Gastrocnemius medialis (tissue), 4 donors: ENCODE measurements around the gene GADD45B. TPM values are rescaled to one million over a fixed set of nuclear protein-coding genes. Genes with fewer than 3 reads are reported as not detected.

Source experiments
- ATAC-seq, 2 donors: fragments of 150-250 bp; one replicate each; pipeline ENCODE4 v1.9.1; 2016
- DNase-seq, 2 donors: peaks; one replicate each; pipeline ENCODE4 v3.0.0-alpha.2; 2019
- H3K27ac ChIP-seq, 4 donors: fragments of 200-600 bp; sonication (generic); 1 replicate in 1 of 4; 2 replicates in 3 of 4; pipeline ENCODE4 v1.5.1; 2016 to 2018; ENCODE audit warnings: mild to moderate bottlenecking in 2 of 4, moderate library complexity in 1 of 4
- H3K27me3 ChIP-seq, 3 donors: fragments of 200-600 bp; sonication (generic) in 2 of 3; 1 replicate in 1 of 3; 2 replicates in 2 of 3; pipeline versions ENCODE4 v1.5.1 to v1.6.0; 2016 to 2019; ENCODE audit warnings: mild to moderate bottlenecking in 1 of 3, moderate library complexity in 1 of 3
- H3K36me3 ChIP-seq, 2 donors: fragments of 200-600 bp; sonication (generic) in 1 of 2; one replicate each; pipeline ENCODE4 v1.5.1; 2017 to 2018
- H3K4me1 ChIP-seq, 2 donors: fragments of 200-600 bp; sonication (generic) in 1 of 2; one replicate each; pipeline ENCODE4 v1.5.1; 2016 to 2017; ENCODE audit warnings: mild to moderate bottlenecking in 2 of 2
- H3K4me3 ChIP-seq, 4 donors: fragments of 200-600 bp; sonication (generic) in 3 of 4; 1 replicate in 1 of 4; 2 replicates in 3 of 4; pipeline ENCODE4 v1.5.1; 2016 to 2019; ENCODE audit warnings: mild to moderate bottlenecking in 2 of 4
- H3K9me3 ChIP-seq, 3 donors: fragments of 200-600 bp; sonication (generic) in 2 of 3; 1 replicate in 1 of 3; 2 replicates in 2 of 3; pipeline ENCODE4 v1.5.1; 2016 to 2019
- CTCF ChIP-seq, 5 experiments: fragments of 450-650 bp in 3 of 5; fragments of 200-600 bp in 2 of 5; sonication (generic) in 2 of 5; IDR thresholded peaks in 4 of 5; conservative IDR thresholded peaks in 1 of 5; 1 replicate in 4 of 5; 2 replicates in 1 of 5; pipeline ENCODE4 v1.5.1; 2016 to 2019; ENCODE audit warnings: antibody characterized with exemption in 5 of 5, mild to moderate bottlenecking in 3 of 5, moderate library complexity in 3 of 5
- POLR2A ChIP-seq, 2 donors: fragments of 450-650 bp; IDR thresholded peaks; one replicate each; pipeline ENCODE4 v1.6.1; 2017; ENCODE audit warnings: antibody characterized with exemption in 2 of 2, mild to moderate bottlenecking in 2 of 2, moderate library complexity in 2 of 2
- in situ Hi-C, 4 donors: fragments of 200-750 bp; cut with MboI; loops; one replicate each; pipeline versions ENCODE4 v1.15.0 to v1.8.0; 2017; ENCODE audit warnings: low sequenced_read_pairs in 4 of 4
- intact Hi-C: fragments of 100-400 bp; cut with DNase I; formaldehyde crosslinking; loops from one replicate; pipeline ENCODE4 v1.15.1; 2023; ENCODE audit warnings: low total_unique reads
- total RNA-seq, 4 donors: library from RNA; depleted of rRNA; stranded (reverse); fragments of >200 nt; gene quantifications; one replicate each; pipeline versions ENCODE4 v1.1.0 to v1.2.3, GENCODE V29; 2016

Gene GADD45B
- total RNA-seq, 4 donors from 2014 or later = 32.2 to 48.7 (median 41.7) TPM

GRCh38 chr19:2511570-2511969 is 35.6 kb downstream of the GADD45B start:
- H3K27me3 ChIP-seq = no peaks in the 10 kb centered on the region
- H3K36me3 ChIP-seq = no peaks in the 10 kb centered on the region
- H3K4me3 ChIP-seq = no peak overlapping the region
- H3K4me1 ChIP-seq = peaks cover 5% of the 10 kb centered on the region in 2 donors
- in situ Hi-C loops = no loop called here
- intact Hi-C loops = no loop called here
- ATAC-seq (no peak), DNase-seq (no peak)
- TF ChIP-seq POLR2A (IDR thresholded peaks at IDR 0.05) (no peak), CTCF (IDR thresholded peaks at IDR 0.05 in 4 of 5, conservative IDR thresholded peaks at IDR 0.05 in 1 of 5) (no peak)
- no peaks in the 10 kb centered on the region for H3K9me3 ChIP-seq
- no peak overlapping the region for H3K27ac ChIP-seq

DNA sequence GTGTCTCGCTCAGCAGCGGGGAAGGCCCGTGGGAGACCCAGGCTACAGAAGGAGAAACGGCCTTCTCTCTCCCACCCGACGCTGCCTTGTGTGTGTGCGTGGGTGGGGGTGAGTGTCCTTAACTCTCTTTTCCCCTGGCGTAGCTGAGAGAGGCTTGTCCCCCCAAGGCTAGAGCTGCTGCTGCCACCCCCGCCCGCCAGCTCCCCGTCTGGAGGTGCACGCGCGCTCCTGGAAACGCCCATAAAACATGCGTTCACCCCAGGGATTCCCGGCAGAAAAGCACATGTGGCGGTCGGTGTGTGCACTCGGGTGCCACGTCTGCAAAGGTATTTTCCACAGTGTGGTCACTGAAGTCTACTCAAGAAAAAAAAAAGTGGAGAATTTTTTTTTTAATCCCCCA is 36.1 kb downstream of the GADD45B start:
- intact Hi-C loops (no loop called here), in situ Hi-C loops (no loop called here)
- DNase-seq (no peak), ATAC-seq (no peak)
- Histone ChIP-seq H3K27me3 (no peaks in the 10 kb centered on the region), H3K9me3 (no peaks in the 10 kb centered on the region), H3K36me3 (no peaks in the 10 kb centered on the region), H3K4me1 (peaks cover 3 to 5% of the 10 kb centered on the region in 2 donors), H3K27ac (no peak overlapping the region), H3K4me3 (no peak overlapping the region)
- no peak for TF ChIP-seq CTCF (IDR thresholded peaks at IDR 0.05 in 4 of 5, conservative IDR thresholded peaks at IDR 0.05 in 1 of 5)
- TF ChIP-seq POLR2A (IDR thresholded peaks at IDR 0.05) = no peak

GRCh38 chr19:2512523-2513431 is 36.9 kb downstream of the GADD45B start:
- ATAC-seq = no peak
- TF ChIP-seq CTCF (IDR thresholded peaks at IDR 0.05 in 4 of 5, conservative IDR thresholded peaks at IDR 0.05 in 1 of 5) = no peak
- no peak for TF ChIP-seq POLR2A (IDR thresholded peaks at IDR 0.05)
- DNase-seq = no peak
- Histone ChIP-seq H3K27ac (no peak overlapping the region), H3K9me3 (no peaks in the 10 kb centered on the region), H3K4me1 (peaks cover 0 to 10% of the 10 kb centered on the region in 2 donors), H3K36me3 (no peaks in the 10 kb centered on the region), H3K4me3 (no peak overlapping the region), H3K27me3 (no peaks in the 10 kb centered on the region)
- intact Hi-C loops = no loop called here
- in situ Hi-C loops = no loop called here

GRCh38 chr19:2514981-2515518 is 39.1 kb downstream of the GADD45B start:
- DNase-seq = no peak
- Histone ChIP-seq H3K27ac (no peak overlapping the region), H3K4me1 (peaks cover 0 to 12% of the 10 kb centered on the region in 2 donors), H3K9me3 (no peaks in the 10 kb centered on the region), H3K36me3 (no peaks in the 10 kb centered on the region), H3K4me3 (no peak overlapping the region), H3K27me3 (no peaks in the 10 kb centered on the region)
- intact Hi-C loops = no loop called here
- no peak for ATAC-seq
- TF ChIP-seq CTCF (IDR thresholded peaks at IDR 0.05 in 4 of 5, conservative IDR thresholded peaks at IDR 0.05 in 1 of 5) (no peak), POLR2A (IDR thresholded peaks at IDR 0.05) (no peak)
- in situ Hi-C loops = no loop called here
